Trophoblast cell (in vitro differentiated cells and primary cell): ENCODE results near the gene TBC1D5.
A peak's percentile ranks its signal among the peaks of the same experiment; 100 is the strongest.

ENCODE experiments used
- DNase-seq, 2 donors: peaks; one replicate each; pipeline ENCODE4 v3.0.0-alpha.2; 2016
- H2AFZ ChIP-seq: 2 replicates; pipeline ENCODE4 v1.6.1; 2013; ENCODE audit warnings: low read length, moderate library complexity, mild to moderate bottlenecking; ENCODE audit not compliant: insufficient read depth, poor library complexity
- H2AK5ac ChIP-seq: 2 replicates; pipeline ENCODE4 v1.6.1; 2013; ENCODE audit warnings: mild to moderate bottlenecking, low read length
- H2BK120ac ChIP-seq: 2 replicates; pipeline ENCODE4 v1.6.1; 2013; ENCODE audit warnings: low read length, mild to moderate bottlenecking, moderate library complexity; ENCODE audit not compliant: insufficient read depth, poor library complexity
- H2BK12ac ChIP-seq: 2 replicates; pipeline ENCODE4 v1.6.1; 2013; ENCODE audit warnings: mild to moderate bottlenecking, low read length, moderate library complexity
- H2BK5ac ChIP-seq: 2 replicates; pipeline ENCODE4 v1.6.1; 2013; ENCODE audit warnings: low read length, low read depth, moderate library complexity, mild to moderate bottlenecking; ENCODE audit not compliant: poor library complexity
- H3K14ac ChIP-seq: 2 replicates; pipeline ENCODE4 v1.6.1; 2013; ENCODE audit warnings: mild to moderate bottlenecking, low read length
- H3K18ac ChIP-seq: 2 replicates; pipeline ENCODE4 v1.6.1; 2013; ENCODE audit warnings: mild to moderate bottlenecking, low read length
- H3K23ac ChIP-seq: 2 replicates; pipeline ENCODE4 v1.6.1; 2013; ENCODE audit warnings: low read length
- H3K27ac ChIP-seq: 2 replicates; pipeline ENCODE4 v1.5.1; 2013; ENCODE audit warnings: low read depth, mild to moderate bottlenecking, inconsistent platforms, low read length, moderate library complexity
- H3K27me3 ChIP-seq: 2 replicates; pipeline ENCODE4 v1.6.1; 2013; ENCODE audit warnings: inconsistent platforms, mild to moderate bottlenecking, low read length, moderate library complexity; ENCODE audit not compliant: insufficient read depth
- H3K36me3 ChIP-seq, 2 experiments: 1 replicate in 1 of 2; 2 replicates in 1 of 2; pipeline ENCODE4 v1.6.1; 2013; ENCODE audit warnings: low read length in 2 of 2, mild to moderate bottlenecking in 2 of 2, moderate library complexity in 1 of 2; ENCODE audit not compliant: insufficient read depth in 2 of 2, control insufficient read depth in 1 of 2
- H3K4ac ChIP-seq: 2 replicates; pipeline ENCODE4 v1.6.1; 2013; ENCODE audit warnings: low read depth, mild to moderate bottlenecking, low read length, moderate library complexity
- H3K4me1 ChIP-seq, 2 experiments: 1 replicate in 1 of 2; 2 replicates in 1 of 2; pipeline ENCODE4 v1.6.1; 2013; ENCODE audit warnings: low read length in 2 of 2, mild to moderate bottlenecking in 2 of 2, moderate library complexity in 1 of 2; ENCODE audit not compliant: insufficient read depth in 2 of 2, control insufficient read depth in 1 of 2
- H3K4me2 ChIP-seq: 2 replicates; pipeline ENCODE4 v1.6.1; 2013; ENCODE audit warnings: inconsistent platforms, mild to moderate bottlenecking, low read length, moderate library complexity
- H3K4me3 ChIP-seq: 2 replicates; pipeline ENCODE4 v1.5.1; 2013; ENCODE audit warnings: mild to moderate bottlenecking, low read depth, low read length, inconsistent platforms
- H3K79me1 ChIP-seq: one replicate; pipeline ENCODE4 v1.6.1; 2013; ENCODE audit warnings: low read length
- H3K79me2 ChIP-seq: 2 replicates; pipeline ENCODE4 v1.6.1; 2013; ENCODE audit warnings: low read length, mild to moderate bottlenecking; ENCODE audit not compliant: control insufficient read depth, insufficient read depth, poor library complexity
- H3K9ac ChIP-seq: 2 replicates; pipeline ENCODE4 v1.6.1; 2013; ENCODE audit warnings: mild to moderate bottlenecking, low read length
- H3K9me3 ChIP-seq: 2 replicates; pipeline ENCODE4 v1.6.1; 2013; ENCODE audit warnings: low read depth, mild to moderate bottlenecking, control low read depth, inconsistent platforms, low read length; ENCODE audit not compliant: insufficient read depth
- H4K12ac ChIP-seq: 2 replicates; pipeline ENCODE4 v1.6.1; 2013; ENCODE audit warnings: low read depth, mild to moderate bottlenecking, low read length, moderate library complexity
- H4K8ac ChIP-seq: 2 replicates; pipeline ENCODE4 v1.6.1; 2013; ENCODE audit warnings: low read depth, mild to moderate bottlenecking, low read length, moderate library complexity
- H4K91ac ChIP-seq: one replicate; pipeline ENCODE4 v1.6.1; 2013; ENCODE audit warnings: low read depth, mild to moderate bottlenecking, low read length, moderate library complexity
- WGBS: extraction: QIAGEN DNeasy Blood & Tissue Kit; methylation state at CpG from one replicate; pipeline ENCODE4 v1.1.7; 2013; ENCODE audit warnings: missing lambda C conversion rate; ENCODE audit not compliant: insufficient read length, insufficient coverage; ENCODE audit errors: extremely low coverage; 5-methylcytosine and 5-hydroxymethylcytosine counted together

Gene TBC1D5

GRCh38 chr3:17585394-17586325, 156.8 kb downstream of the TBC1D5 start:
- no peaks in the 10 kb centered on the region for H3K79me2 ChIP-seq

GRCh38 chr3:17584066-17584465, 158.4 kb downstream of the TBC1D5 start:
- H2BK5ac ChIP-seq: no peak overlapping the region
- no peak overlapping the region for H2BK12ac ChIP-seq
- no peak overlapping the region for H3K9ac ChIP-seq
- H3K27ac ChIP-seq: no peak overlapping the region
- H3K4me3 ChIP-seq: no peak overlapping the region
- H3K79me2 ChIP-seq: no peaks in the 10 kb centered on the region
- no peak overlapping the region for H3K4me2 ChIP-seq
- no peak overlapping the region for H4K12ac ChIP-seq
- H3K27me3 ChIP-seq: no peaks in the 10 kb centered on the region
- peak; percentile 2 to 19 for DNase-seq
- H2AK5ac ChIP-seq: no peak overlapping the region
- H3K23ac ChIP-seq: no peak overlapping the region
- H4K91ac ChIP-seq: no peak overlapping the region
- no peak overlapping the region for H4K8ac ChIP-seq
- no peak overlapping the region for H3K18ac ChIP-seq
- H2AFZ ChIP-seq: no peak overlapping the region
- H3K14ac ChIP-seq: no peak overlapping the region
- no peak overlapping the region for H2BK120ac ChIP-seq
- H3K36me3 ChIP-seq: no peaks in the 10 kb centered on the region
- H3K9me3 ChIP-seq: no peaks in the 10 kb centered on the region
- no peak overlapping the region for H3K4ac ChIP-seq
- WGBS: no CpG with 5 or more reads among the region's 8 CpGs
- no peaks in the 10 kb centered on the region for H3K79me1 ChIP-seq
- H3K4me1 ChIP-seq: no peaks in the 10 kb centered on the region

More at GRCh38 chr3:17585394-17586325, 156.8 kb downstream of the TBC1D5 start:
- no peak overlapping the region for H4K8ac ChIP-seq
- no peak overlapping the region for H4K91ac ChIP-seq
- peaks cover 2% of the 10 kb centered on the region for H3K9me3 ChIP-seq
- H2BK12ac ChIP-seq: no peak overlapping the region
- H2AFZ ChIP-seq: no peak overlapping the region
- no CpG with 5 or more reads among the region's 2 CpGs for WGBS
- H3K4me1 ChIP-seq: no peaks in the 10 kb centered on the region
- H4K12ac ChIP-seq: no peak overlapping the region
- no peaks in the 10 kb centered on the region for H3K27me3 ChIP-seq
- no peak overlapping the region for H3K14ac ChIP-seq
- no peak overlapping the region for H3K27ac ChIP-seq
- H3K9ac ChIP-seq: no peak overlapping the region
- no peaks in the 10 kb centered on the region for H3K79me1 ChIP-seq
- no peak overlapping the region for H2BK5ac ChIP-seq
- H3K18ac ChIP-seq: no peak overlapping the region
- no peak overlapping the region for H2AK5ac ChIP-seq
- no peak overlapping the region for H3K4me2 ChIP-seq
- no peak overlapping the region for H3K4ac ChIP-seq
- no peak overlapping the region for H3K23ac ChIP-seq
- no peaks in the 10 kb centered on the region for H3K36me3 ChIP-seq
- H3K4me3 ChIP-seq: no peak overlapping the region
- no peak overlapping the region for H2BK120ac ChIP-seq
- no peak for DNase-seq

DNA sequence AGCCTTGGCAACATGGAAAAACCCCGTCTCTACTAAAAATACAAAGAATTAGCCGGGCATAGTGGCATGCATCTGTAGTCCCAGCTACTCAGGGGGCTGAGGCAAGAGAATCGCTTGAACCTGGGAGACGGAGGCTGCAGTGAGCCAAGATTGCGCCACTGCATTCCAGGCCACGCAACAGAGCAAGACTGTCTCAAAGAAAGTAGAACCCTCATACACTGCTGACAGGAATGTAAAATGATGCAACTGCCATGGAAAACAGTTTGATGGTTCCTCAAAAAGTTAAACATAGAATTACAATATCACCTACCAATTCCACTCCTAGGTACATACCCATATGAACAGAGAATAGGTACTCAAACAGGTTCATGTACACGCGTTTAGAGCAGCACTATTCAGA, 158.9 kb downstream of the TBC1D5 start:
- Histone ChIP-seq H3K23ac (no peak overlapping the region), H2AK5ac (no peak overlapping the region), H3K36me3 (no peaks in the 10 kb centered on the region), H2BK120ac (no peak overlapping the region), H3K27ac (no peak overlapping the region), H3K4me2 (no peak overlapping the region), H2BK5ac (no peak overlapping the region), H3K4me1 (no peaks in the 10 kb centered on the region), H3K79me2 (no peaks in the 10 kb centered on the region), H3K9ac (no peak overlapping the region), H4K8ac (no peak overlapping the region), H2AFZ (no peak overlapping the region), H3K18ac (no peak overlapping the region), H4K91ac (no peak overlapping the region), H3K14ac (no peak overlapping the region), H3K9me3 (no peaks in the 10 kb centered on the region), H3K4ac (no peak overlapping the region), H4K12ac (no peak overlapping the region), H2BK12ac (no peak overlapping the region), H3K27me3 (no peaks in the 10 kb centered on the region), H3K79me1 (no peaks in the 10 kb centered on the region), H3K4me3 (no peak overlapping the region)
- DNase-seq: peak; percentile 87 to 96
- WGBS: no CpG with 5 or more reads among the region's 8 CpGs

DNA sequence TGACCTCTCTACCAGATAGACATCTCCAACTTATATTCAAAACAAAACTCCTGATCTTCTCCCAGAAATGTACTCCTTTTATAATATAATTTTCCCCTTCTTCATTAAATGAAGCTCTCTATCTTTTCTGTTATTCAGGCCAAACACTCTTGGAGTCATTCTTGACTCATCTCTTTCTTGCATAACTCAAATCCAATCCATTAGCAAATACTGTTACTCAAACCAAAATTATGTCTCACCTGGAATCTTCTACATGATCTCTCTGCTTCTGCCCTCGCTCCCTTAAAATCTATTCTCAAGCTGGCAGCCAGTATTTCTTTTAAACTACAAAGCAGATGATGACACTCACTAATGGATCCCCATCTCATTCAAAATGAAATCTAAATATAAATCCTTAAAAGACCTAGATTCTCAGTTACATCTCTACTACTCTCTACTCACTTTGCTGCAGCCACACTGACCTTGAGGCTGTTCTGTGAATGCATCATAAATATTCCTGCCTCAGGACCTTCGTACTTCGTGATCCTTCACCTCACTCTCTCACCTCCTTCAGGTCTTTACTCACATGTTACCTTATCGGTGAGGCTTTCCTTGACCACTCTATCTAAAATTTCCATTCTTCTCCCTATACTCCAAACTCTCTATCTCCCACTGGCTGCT, 160.9 kb downstream of the TBC1D5 start:
- no peak overlapping the region for H3K27ac ChIP-seq
- H3K4me3 ChIP-seq: no peak overlapping the region
- no peak overlapping the region for H2AFZ ChIP-seq
- H3K79me1 ChIP-seq: no peaks in the 10 kb centered on the region
- no peak overlapping the region for H3K9ac ChIP-seq
- H3K27me3 ChIP-seq: no peaks in the 10 kb centered on the region
- no peaks in the 10 kb centered on the region for H3K9me3 ChIP-seq
- WGBS: no CpG with 5 or more reads among the region's 4 CpGs
- no peak overlapping the region for H4K91ac ChIP-seq
- H2BK12ac ChIP-seq: no peak overlapping the region
- no peak overlapping the region for H4K12ac ChIP-seq
- no peak overlapping the region for H3K4me2 ChIP-seq
- peak; percentile 7 to 83 for DNase-seq
- no peak overlapping the region for H4K8ac ChIP-seq
- no peak overlapping the region for H2BK120ac ChIP-seq
- H3K4me1 ChIP-seq: no peaks in the 10 kb centered on the region
- no peak overlapping the region for H3K14ac ChIP-seq
- H3K36me3 ChIP-seq: no peaks in the 10 kb centered on the region
- no peak overlapping the region for H2AK5ac ChIP-seq
- H3K79me2 ChIP-seq: no peaks in the 10 kb centered on the region
- H3K4ac ChIP-seq: no peak overlapping the region
- no peak overlapping the region for H2BK5ac ChIP-seq
- no peak overlapping the region for H3K23ac ChIP-seq
- no peak overlapping the region for H3K18ac ChIP-seq
